ENCODE results near the gene ZNF784. TPM values are rescaled to one million over a fixed set of nuclear protein-coding genes. Genes with fewer than 3 reads are reported as not detected.

Gene ZNF784
- polyA plus RNA-seq, 10 donors = 5.9 to 9.1 (median 7.5) TPM

DNA sequence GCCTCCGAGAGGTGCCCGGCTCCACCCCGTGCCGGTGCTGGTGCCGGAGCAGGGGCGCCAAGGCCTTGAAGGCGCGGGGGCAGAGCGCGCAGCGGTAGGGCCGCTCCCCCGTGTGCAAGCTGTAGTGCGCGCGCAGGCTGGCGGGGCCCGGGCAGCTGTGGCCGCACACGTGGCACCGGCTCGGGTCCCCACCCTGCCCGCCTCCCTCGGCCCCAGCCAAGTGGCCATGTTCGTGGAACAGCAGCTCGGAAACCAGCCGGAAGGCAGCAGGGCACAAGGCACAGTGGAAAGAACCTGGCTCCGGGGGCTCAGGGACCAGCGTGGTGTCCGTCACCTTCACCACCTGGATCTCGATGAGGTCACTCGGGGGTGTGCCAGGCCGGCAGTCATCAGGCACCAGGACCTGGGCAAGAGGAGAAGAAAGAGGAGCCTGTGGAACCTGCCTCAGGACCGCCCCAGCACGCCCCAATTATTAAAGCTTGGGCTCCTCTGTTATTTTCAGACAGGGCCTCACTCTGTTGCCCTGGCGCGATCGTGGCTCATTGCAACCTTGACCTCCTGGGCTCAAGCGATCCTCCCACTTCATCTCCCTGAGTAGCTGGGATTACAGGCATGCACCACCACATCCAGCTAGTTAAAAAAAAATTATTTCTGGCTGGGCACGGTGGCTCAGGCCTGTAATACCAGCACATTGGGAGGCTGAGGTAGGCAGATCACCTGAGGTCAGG is 2.0 kb downstream of the ZNF784 start:
- DNase-seq = no peak

DNA sequence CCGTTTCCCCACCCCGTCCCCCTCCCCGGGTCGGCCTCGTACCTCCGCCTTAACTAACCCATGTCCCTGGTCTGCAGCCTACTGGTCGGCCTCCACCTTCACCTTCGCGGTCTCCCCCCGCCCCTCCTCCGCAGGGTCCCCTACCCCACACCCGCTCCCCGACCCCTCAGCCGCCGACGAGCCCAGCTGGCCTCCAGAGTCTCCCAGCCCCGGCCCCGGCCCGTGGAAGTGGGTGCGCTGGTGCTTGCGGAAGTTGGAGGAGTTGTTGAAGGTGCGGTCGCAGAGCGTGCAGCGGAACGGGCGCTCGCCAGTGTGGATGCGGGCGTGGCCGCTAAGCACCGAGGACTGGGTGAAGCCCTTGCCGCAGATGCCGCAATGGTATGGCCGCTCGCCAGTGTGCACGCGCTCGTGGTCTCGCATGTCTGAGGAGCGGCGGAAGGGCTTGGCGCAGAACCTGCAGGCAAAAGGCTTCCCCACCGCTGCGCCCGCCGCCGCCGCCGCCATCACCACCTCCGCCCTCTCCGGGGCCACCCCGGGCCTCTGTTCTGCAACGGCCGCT is 2.6 kb downstream of the ZNF784 start:
- no peak for DNase-seq

DNA sequence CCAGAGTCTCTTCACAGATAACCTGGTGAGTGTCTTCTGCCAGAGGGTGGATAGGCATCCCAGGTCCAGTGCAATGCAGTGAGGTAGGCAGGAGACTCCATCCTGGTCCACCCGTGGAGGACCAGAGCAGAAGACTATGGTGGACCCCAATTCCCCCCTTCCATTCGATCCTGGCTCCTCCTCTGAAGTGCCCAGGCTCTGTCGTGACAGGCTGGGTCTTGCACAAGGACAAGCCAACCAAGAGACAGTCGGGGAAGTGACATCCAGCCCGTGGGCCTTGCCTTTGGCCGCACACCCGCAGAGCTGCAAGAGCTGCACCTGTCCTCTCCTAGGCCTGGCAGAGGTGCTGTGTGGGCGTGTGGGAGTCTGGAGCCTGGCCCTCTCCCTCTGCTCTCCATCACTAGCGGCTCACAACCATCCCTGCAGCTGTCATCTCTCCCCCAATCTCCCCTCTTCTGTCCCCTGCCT is 3.1 kb downstream of the ZNF784 start:
- DNase-seq = no peak

DNA sequence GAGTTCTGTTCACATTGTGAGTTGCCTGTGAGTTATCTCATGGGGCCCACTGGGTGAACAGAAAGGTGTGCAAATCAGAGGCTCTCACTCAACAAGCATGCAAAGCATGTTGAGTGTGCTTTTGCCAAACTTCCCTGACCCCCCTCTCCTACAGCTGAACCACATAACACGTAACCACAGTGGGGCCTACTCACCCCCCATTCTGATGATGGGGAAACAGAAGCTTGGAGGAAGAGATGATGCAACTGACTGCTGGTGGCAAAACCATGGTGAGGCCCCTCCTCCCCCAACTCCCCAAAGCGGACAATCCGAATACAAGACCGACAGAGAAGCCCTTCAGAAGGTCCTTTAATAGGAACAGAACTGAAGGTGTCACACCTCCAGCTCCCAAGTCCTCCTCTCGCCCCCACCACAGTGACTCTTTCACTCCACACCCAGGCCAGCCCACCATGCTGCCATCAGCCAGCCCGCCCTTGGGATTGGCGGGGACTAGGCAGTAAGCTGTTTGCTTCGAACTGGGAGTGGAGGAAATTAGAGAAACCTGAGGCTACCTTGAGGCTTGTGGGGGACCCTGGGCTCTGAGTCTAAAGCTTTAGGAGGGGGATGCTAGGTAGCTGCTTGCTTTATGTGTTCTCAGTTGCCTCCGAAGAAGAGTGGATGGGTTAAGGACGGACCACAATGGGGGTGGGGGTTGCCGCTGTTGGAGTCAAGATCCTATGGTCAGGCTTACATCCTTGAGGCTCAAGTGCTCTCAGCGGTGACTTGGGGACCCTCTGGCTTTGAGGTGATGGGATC is 3.8 kb downstream of the ZNF784 start:
- DNase-seq = no peak

DNA sequence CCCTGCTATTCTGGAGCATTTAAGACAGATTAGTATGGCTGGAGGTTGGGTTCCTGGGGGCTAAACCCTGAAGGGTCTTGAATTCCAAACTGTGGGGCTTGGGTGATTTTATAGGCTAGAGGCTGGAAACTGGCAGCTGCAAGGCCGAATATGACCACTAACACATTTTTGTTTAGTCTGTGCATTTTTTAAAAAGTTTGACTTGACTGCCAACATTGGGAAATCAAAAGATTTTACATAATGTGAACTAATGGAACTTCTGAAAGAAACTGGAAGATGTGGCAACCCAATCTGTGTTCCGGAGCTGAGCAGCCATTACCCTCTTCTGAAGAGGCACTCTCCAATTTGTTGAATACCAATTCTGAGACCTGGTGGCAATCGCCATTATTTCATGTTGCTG is 5.1 kb downstream of the ZNF784 start:
- DNase-seq = no peak

DNA sequence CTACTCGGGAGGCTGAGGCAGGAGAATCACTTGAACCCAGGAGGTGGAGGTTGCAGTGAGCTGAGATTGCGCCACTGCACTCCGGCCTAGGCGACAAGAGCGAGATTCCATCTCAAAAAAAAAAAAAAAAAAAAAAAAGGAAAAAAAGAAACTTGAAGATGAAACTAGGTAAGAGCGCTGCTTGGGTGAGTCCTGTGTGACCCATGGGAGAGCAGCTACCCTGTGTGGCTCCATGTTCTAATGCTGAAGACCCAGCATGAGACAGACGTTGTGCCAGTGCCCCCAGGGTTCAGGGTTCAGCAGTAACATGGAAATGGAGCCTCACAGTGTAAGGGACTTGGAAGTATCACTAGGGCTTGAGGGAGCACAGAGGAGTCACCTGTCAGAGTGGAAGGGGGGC is 5.9 kb downstream of the ZNF784 start:
- no peak for DNase-seq

DNA sequence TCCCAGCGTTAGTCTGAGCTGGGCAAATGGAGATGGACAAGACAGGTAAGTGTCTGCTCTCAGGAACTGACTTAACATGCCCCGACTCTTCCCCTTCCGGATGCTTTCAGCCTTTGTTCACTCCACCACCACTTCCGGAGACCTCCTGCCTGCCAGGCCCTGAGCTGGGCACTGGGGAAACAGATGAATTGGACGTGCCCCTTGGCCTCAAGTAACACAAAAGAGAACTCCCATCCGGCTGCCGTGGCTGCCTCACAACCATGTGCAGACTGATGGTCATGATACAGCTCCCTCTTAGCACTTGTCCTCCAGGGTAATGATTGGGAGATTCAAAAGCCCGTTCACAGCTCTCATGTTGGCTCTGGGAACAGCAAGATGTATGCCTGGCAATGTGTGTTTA is 6.9 kb downstream of the ZNF784 start:
- no peak for DNase-seq

DNA sequence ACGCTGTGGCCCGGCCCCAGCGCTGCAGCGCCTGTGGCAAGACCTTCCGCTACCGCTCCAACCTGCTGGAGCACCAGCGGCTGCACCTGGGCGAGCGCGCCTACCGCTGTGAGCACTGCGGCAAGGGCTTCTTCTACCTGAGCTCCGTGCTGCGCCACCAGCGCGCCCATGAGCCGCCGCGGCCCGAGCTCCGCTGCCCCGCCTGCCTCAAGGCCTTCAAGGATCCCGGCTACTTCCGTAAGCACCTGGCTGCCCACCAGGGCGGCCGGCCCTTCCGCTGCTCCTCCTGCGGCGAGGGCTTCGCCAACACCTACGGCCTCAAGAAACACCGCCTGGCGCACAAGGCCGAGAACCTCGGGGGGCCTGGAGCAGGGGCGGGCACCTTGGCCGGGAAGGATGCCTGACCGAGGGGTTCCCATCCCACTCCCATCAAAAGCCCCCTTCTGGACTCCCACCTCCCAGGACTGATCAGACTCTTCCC is 7.9 kb downstream of the ZNF784 start:
- DNase-seq = no peak

DNA sequence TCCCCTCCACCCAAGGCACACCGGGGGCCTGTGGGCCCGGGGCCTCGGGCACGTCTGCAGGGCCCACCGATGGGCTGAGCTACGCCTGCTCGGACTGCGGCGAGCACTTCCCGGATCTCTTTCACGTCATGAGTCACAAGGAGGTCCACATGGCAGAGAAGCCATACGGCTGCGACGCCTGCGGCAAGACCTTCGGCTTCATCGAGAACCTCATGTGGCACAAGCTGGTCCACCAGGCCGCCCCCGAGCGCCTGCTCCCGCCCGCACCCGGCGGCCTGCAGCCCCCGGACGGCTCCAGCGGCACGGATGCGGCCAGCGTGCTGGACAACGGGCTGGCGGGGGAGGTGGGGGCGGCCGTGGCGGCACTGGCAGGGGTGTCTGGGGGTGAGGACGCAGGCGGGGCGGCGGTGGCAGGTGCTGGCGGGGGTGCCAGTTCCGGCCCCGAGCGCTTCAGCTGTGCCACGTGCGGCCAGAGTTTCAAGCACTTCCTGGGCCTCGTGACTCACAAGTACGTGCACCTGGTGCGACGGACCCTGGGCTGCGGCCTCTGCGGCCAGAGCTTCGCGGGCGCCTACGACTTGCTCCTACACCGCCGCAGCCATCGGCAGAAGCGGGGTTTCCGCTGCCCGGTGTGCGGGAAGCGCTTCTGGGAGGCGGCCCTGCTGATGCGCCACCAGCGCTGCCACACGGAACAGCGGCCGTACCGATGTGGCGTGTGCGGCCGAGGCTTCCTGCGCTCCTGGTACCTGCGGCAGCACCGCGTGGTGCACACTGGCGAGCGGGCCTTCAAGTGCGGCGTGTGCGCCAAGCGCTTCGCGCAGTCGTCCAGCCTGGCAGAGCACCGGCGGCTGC is 8.6 kb downstream of the ZNF784 start:
- no peak for DNase-seq

DNA sequence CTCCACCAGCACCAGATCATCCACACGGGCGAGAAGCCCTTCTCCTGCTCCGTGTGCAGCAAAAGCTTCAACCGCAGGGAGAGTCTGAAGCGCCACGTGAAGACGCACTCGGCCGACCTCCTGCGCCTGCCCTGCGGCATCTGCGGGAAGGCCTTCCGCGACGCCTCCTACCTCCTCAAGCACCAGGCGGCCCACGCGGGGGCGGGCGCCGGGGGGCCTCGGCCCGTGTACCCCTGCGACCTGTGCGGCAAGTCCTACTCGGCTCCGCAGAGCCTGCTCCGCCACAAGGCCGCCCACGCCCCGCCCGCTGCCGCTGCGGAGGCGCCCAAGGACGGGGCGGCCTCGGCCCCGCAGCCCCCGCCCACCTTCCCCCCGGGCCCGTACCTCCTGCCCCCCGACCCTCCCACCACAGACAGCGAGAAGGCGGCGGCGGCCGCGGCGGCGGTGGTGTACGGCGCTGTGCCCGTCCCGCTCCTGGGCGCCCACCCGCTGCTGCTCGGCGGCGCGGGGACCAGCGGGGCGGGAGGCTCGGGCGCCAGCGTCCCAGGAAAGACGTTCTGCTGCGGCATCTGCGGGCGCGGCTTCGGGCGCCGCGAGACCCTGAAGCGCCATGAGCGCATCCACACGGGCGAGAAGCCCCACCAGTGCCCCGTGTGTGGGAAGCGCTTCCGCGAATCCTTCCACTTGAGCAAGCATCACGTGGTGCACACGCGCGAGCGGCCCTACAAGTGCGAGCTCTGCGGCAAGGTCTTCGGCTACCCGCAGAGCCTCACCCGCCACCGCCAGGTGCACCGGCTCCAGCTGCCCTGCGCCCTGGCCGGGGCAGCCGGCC is 9.4 kb downstream of the ZNF784 start:
- no peak for DNase-seq

DNA sequence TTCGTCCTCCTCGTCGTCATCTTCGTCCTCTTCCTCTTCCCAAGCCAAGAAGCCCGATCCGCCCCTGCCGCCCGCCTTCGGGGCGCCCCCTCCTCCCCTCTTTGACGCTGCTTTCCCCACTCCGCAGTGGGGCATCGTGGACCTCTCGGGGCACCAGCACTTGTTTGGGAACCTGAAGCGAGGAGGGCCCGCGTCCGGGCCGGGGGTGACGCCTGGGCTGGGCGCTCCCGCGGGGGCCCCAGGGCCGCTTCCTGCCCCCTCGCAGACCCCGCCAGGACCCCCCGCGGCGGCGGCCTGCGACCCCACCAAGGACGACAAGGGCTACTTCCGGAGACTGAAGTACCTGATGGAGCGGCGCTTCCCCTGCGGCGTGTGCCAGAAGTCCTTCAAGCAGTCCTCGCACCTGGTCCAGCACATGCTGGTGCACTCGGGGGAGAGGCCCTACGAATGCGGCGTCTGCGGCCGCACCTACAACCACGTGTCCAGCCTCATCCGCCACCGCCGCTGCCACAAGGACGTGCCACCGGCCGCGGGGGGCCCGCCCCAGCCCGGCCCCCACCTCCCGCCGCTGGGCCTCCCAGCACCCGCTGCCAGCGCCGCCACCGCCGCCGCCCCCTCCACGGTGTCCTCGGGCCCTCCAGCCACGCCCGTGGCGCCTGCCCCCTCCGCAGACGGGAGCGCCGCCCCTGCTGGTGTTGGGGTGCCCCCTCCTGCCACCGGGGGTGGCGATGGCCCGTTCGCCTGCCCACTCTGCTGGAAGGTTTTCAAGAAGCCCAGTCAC is 10.2 kb downstream of the ZNF784 start:
- no peak for DNase-seq

DNA sequence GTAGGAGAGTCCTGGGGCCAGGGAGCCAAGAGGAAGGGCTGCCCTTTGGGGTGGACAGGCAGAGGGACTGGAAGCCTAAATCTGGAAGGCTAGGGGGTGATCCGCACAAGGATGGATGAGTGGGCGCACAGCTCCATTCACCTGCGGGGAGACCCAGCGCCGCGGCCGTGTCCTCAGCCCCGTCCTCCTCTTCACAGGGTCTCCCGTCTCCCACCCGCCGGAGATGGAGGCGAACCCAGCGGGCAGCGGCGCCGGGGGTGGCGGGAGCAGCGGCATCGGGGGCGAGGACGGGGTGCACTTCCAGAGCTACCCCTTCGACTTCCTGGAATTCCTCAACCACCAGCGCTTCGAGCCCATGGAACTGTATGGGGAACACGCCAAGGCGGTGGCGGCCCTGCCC is 11.0 kb downstream of the ZNF784 start:
- no peak for DNase-seq

DNA sequence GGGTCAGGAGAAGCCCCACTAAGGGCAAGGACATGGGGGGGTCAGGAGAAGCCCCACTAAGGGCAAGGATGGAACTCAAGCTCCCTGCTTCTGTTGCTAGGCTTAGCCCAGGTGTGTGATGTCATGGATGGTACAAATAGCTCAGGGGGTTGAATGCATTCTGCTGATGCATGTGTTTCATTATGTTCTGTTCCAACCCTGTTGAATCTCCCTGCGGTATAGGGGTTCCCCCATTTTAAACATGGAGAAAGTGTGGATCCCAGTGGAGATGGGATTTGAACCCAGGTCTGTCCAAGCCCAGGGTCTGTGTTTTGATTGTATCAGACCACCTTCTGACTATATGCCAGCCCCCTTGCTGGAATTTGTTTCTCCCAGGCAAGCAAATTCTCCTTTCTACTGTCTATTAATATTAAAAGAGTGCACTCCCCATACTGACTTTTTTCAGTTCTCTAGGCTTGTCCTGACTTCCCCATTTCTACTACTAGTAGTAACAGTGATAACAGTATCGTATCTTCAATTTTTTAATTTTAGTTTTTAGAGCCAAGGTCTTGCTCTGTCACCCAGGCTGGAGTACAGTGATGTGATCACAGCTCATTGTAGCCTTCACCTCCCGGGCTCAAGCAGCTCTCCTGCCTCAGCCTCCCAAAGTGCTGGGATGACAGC is 12.3 kb downstream of the ZNF784 start:
- no peak for DNase-seq

DNA sequence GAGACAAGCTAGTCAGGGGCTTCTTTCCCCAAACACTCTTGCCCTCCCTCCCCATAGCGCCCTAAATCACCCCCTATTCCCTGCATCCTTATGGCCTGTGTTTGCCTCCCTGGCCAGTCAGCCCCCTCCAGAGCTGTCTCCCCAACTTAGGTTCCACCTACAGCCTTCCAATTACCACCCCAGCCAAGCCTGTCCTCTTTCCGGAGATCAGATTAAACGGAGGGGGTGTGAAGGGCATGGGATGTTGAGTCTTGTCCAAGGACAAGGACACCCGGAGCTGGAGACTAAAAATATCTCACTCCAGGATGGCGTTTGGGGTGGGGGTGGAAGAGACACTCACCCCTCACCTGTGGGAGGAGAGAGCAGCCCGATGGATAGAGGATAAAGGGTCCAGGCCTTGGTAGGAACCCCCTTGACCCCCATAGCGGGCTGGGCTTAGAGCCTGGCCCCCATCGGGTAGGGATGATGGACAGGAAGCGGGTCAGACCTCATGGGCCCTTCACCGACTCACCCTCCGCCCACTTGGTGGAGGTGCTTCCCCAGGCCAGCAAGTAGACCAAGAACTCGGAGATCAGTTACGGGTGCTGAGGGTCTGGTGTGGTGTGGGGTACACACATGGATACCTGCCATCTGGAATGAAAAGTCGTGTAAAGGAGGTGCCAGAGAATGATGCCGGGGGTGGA is 12.9 kb downstream of the ZNF784 start:
- no peak for DNase-seq

DNA sequence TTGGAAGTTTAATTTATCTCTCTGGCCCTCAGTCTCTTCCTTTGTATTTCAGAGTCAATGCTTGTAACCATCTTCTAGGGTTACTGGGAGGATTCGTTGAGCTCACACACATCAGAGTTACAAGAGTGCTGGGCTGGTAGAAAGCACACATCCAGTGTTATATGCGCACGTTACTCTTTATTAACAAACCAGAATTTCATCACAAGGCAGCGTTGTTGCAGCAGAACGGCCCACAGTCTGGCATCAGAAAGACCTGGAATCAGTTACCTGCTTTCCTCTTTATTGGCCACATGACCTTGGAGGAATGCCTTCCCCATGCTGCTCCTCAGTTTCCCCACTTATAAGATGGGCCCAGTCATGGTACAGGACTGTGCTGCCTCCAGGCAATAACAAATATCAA is 15.0 kb downstream of the ZNF784 start:
- DNase-seq = no peak

DNA sequence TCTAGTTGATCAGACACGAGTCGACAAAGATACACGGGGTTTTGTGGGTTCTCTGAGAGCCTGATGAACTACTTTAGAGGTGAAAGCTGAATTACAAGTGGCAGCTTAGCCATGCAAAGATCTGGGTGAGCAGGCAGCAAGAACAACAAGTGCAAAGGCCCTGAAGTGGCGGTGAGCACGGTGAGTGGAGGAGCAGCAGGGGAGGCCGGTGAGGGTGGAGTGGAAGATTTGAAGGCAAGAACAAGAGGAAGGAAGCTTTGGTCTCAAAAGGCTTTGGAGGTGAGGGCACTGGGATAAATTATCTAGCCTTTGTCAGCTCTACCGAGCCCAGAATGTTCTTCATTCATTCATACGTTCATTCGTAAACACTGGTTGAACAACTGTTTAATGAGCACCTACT is 17.5 kb downstream of the ZNF784 start:
- no peak for DNase-seq

DNA sequence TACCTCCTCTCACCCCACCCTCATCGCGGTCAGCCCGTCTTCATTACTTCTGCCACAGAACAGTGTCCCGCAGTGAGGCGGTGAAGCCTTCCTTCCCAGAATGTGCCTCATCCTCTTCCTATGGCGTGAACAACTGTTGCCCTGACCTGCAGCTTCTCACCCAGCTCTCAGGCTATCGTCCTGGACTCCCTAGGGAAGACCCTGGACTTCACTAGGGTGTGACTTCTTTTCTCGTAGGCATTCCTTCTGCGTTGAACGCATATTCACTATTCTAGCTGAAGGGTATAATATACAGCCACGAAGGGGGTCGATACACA is 17.9 kb downstream of the ZNF784 start:
- DNase-seq = no peak

DNA sequence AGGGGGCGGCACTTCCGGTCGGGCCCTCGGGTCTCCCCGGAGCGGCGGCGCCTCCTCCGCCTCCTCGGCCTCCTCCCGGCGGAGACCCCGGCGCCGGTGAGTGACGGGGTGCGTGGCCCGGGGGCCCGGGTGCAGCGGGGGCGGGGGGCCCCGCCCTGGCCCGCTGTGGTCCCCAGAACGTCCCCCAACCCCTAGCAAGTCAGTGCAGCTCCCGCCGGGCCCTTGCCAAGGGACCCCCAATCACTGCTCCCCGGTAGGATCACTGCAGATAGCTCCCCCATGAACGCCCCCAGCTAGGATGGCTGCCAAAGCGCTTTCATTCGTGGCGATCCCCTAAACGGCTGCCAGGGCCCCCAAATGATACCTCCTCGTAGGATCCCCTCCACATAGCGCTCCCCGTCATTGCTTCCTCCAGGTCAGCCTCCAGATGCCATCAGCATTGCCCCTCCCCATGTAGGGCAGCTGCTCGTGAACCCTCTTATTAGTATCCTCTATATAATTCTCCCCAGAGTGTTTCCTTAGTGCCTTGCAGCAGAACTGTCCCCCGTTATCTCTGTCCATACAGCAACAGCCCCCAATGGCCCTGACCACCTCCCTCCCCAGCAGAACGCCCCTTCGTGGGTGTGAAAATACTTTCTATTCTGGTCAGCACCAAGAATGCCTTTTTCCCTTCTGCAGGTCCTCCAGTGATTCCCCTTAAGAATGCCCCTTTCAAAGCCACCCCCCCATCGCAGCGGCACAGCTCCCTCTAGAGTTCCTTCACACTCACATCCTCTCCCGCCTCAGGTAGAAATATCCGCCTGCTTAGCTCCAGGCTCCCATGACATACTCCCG is 18.5 kb downstream of the ZNF784 start, which contains the start of gene ZNF865:
TSS of gene ZNF865 (plus strand) at position 11 of the 834 bp plus-strand sequence. CDS start 7,972 bp downstream, outside the sequence.
- peak; percentile 74 to 92 (median 84) for DNase-seq
